Nephron (organoid): ENCODE data around the gene SIM2.

Experiments
- H3K27ac Mint-ChIP-seq, 3 experiments: 2 replicates each; pipeline ENCODE4 v1.8.0; 2020; ENCODE audit warnings: mixed read lengths in 3 of 3, mild to moderate bottlenecking in 2 of 3, moderate library complexity in 1 of 3
- H3K27me3 Mint-ChIP-seq: 2 replicates; pipeline ENCODE4 v1.8.0; 2021; ENCODE audit warnings: low read depth, mild to moderate bottlenecking, moderate library complexity, mixed read lengths
- H3K36me3 Mint-ChIP-seq: 2 replicates; pipeline ENCODE4 v1.8.0; 2020; ENCODE audit warnings: low read depth, mixed read lengths
- H3K4me1 Mint-ChIP-seq: 2 replicates; pipeline ENCODE4 v1.8.0; 2020; ENCODE audit warnings: mixed read lengths
- H3K4me3 Mint-ChIP-seq, 3 experiments: 2 replicates each; pipeline ENCODE4 v1.8.0; 2020; ENCODE audit warnings: mild to moderate bottlenecking in 3 of 3, mixed read lengths in 3 of 3, moderate library complexity in 2 of 3
- H3K9me3 Mint-ChIP-seq: 2 replicates; pipeline ENCODE4 v1.8.0; 2020; ENCODE audit warnings: mixed read lengths
- CTCF ChIP-seq, 3 experiments: fragments of 200-600 bp; sonication (generic); IDR thresholded peaks; one replicate each; pipeline ENCODE4 v1.5.0; 2021; ENCODE audit warnings: antibody characterized with exemption in 3 of 3; ENCODE audit not compliant: unreplicated experiment in 3 of 3

Gene SIM2

GRCh38 chr21:36792505-36792967 lies 93.6 kb downstream of the SIM2 start:
- Mint-ChIP-seq H3K9me3 (peaks cover 19% of the 10 kb centered on the region), H3K4me3 (no peak overlapping the region), H3K27ac (no peak overlapping the region), H3K4me1 (peaks cover 22% of the 10 kb centered on the region), H3K36me3 (peaks cover 15% of the 10 kb centered on the region), H3K27me3 (peaks cover 3% of the 10 kb centered on the region)
- no peak for TF ChIP-seq CTCF (IDR thresholded peaks at IDR 0.05; ENCODE audit: unreplicated experiment in 3 of 3)

GRCh38 chr21:36796070-36796469 lies 97.2 kb downstream of the SIM2 start:
- peaks cover 6% of the 10 kb centered on the region for H3K4me1 Mint-ChIP-seq

GRCh38 chr21:36798491-36798890 lies 99.6 kb downstream of the SIM2 start:
- TF ChIP-seq CTCF (IDR thresholded peaks at IDR 0.05; ENCODE audit: unreplicated experiment in 3 of 3) = no peak
- Mint-ChIP-seq H3K4me1 (no peaks in the 10 kb centered on the region), H3K27me3 (no peaks in the 10 kb centered on the region), H3K9me3 (peaks cover 38% of the 10 kb centered on the region), H3K36me3 (peaks cover 33% of the 10 kb centered on the region), H3K4me3 (no peak overlapping the region), H3K27ac (no peak overlapping the region)

More at GRCh38 chr21:36796070-36796469, 97.2 kb downstream of the SIM2 start:
- Mint-ChIP-seq H3K27ac (no peak overlapping the region), H3K27me3 (peaks cover 3% of the 10 kb centered on the region), H3K9me3 (peaks cover 38% of the 10 kb centered on the region), H3K36me3 (peaks cover 33% of the 10 kb centered on the region), H3K4me3 (no peak overlapping the region)
- no peak for TF ChIP-seq CTCF (IDR thresholded peaks at IDR 0.05; ENCODE audit: unreplicated experiment in 3 of 3)
